H1 (cell line): ENCODE results near the gene TMA7B. TPM values are rescaled to one million over a fixed set of nuclear protein-coding genes. Genes with fewer than 3 reads are reported as not detected.
A peak's percentile ranks its signal among the peaks of the same experiment; 100 is the strongest.

ENCODE experiments used
- CTCF ChIA-PET: fragments of 300-600 bp; sonication (Branson Sonifier 250); formaldehyde crosslinking; loops from one replicate; lab custom pipeline; 2021; ENCODE audit not compliant: partially characterized antibody; lab: Charles Lee
- POLR2A ChIA-PET: fragments of 300-600 bp; sonication (Branson Sonifier 250); formaldehyde crosslinking; loops from one replicate; lab custom pipeline; 2021; ENCODE audit warnings: inconsistent platforms; ENCODE audit not compliant: partially characterized antibody; lab: Charles Lee
- DNase-seq, 2 experiments: peaks; one replicate each; pipeline versions ENCODE4 v3.0.0 to v3.0.0-alpha.2; 2010 to 2022; ENCODE audit warnings: low spot score in 2 of 2, low read depth in 1 of 2, mixed read lengths in 1 of 2
- FAIRE-seq: peaks from 2 replicates; lab custom pipeline; 2011; peaks lifted over from hg19 to GRCh38; lab: Jason Lieb, UNC
- H2AFZ ChIP-seq: 2 replicates; pipeline ENCODE4 v1.8.1; 2012; ENCODE audit warnings: low read length, inconsistent platforms
- H2AK5ac ChIP-seq: 2 replicates; pipeline ENCODE4 v1.6.1; 2013; ENCODE audit warnings: low read depth, low read length
- H2BK120ac ChIP-seq: replicated peaks from 2 replicates; pipeline ENCODE3; 2013; ENCODE audit warnings: low read depth, low read length, inconsistent platforms
- H2BK12ac ChIP-seq: 2 replicates; pipeline ENCODE4 v1.6.1; 2013; ENCODE audit warnings: low read depth, low read length
- H2BK15ac ChIP-seq: 2 replicates; pipeline ENCODE4 v1.6.1; 2013; ENCODE audit warnings: low read length
- H2BK20ac ChIP-seq: 2 replicates; pipeline ENCODE4 v1.6.1; 2013; ENCODE audit warnings: low read length
- H2BK5ac ChIP-seq: 2 replicates; pipeline ENCODE4 v1.6.1; 2013; ENCODE audit warnings: low read depth, low read length
- H3K14ac ChIP-seq: 2 replicates; pipeline ENCODE4 v1.6.1; 2013; ENCODE audit warnings: inconsistent platforms; ENCODE audit not compliant: insufficient read length
- H3K18ac ChIP-seq: 2 replicates; pipeline ENCODE4 v1.6.1; 2013; ENCODE audit warnings: low read length; ENCODE audit errors: extremely low read depth
- H3K23ac ChIP-seq: 2 replicates; pipeline ENCODE4 v1.6.1; 2013; ENCODE audit warnings: inconsistent platforms; ENCODE audit not compliant: insufficient read length
- H3K23me2 ChIP-seq: 2 replicates; pipeline ENCODE4 v1.6.1; 2013; ENCODE audit warnings: low read depth, low read length
- H3K27ac ChIP-seq: 2 replicates; pipeline ENCODE4 v1.6.1; 2011; ENCODE audit warnings: low read depth, low read length, inconsistent platforms
- H3K27me3 ChIP-seq, 4 experiments: replicated peaks in 1 of 4; 1 replicate in 1 of 4; 2 replicates in 3 of 4; pipeline versions ENCODE4 v1.6.1 to v1.8.1; 2011 to 2013; ENCODE audit warnings: low read length in 3 of 4, mild to moderate bottlenecking in 3 of 4, inconsistent platforms in 2 of 4, mixed read lengths in 2 of 4, moderate library complexity in 1 of 4; ENCODE audit not compliant: control insufficient read depth in 3 of 4, insufficient read depth in 3 of 4; ENCODE audit errors: extremely low read depth in 1 of 4
- H3K36me3 ChIP-seq, 4 experiments: 2 replicates each; pipeline versions ENCODE4 v1.6.1 to v1.8.1; 2011 to 2013; ENCODE audit warnings: mild to moderate bottlenecking in 4 of 4, low read length in 3 of 4, moderate library complexity in 2 of 4, control low read depth in 1 of 4, inconsistent platforms in 1 of 4; ENCODE audit not compliant: insufficient read depth in 4 of 4, control insufficient read depth in 2 of 4
- H3K4ac ChIP-seq: replicated peaks from 2 replicates; pipeline ENCODE3; 2013; ENCODE audit warnings: low read length, low read depth, mixed read lengths, inconsistent platforms; ENCODE audit not compliant: insufficient read length
- H3K4me1 ChIP-seq, 4 experiments: replicated peaks in 1 of 4; 1 replicate in 1 of 4; 2 replicates in 3 of 4; pipeline versions ENCODE4 v1.6.1 to v1.8.1; 2011 to 2013; ENCODE audit warnings: low read length in 3 of 4, inconsistent platforms in 2 of 4, mixed read lengths in 1 of 4; ENCODE audit not compliant: insufficient read depth in 4 of 4, control insufficient read depth in 3 of 4
- H3K4me2 ChIP-seq, 2 experiments: 2 replicates each; pipeline versions ENCODE4 v1.6.1 to v1.8.1; 2011 to 2013; ENCODE audit warnings: low read depth in 2 of 2, low read length in 2 of 2, control low read depth in 1 of 2, inconsistent platforms in 1 of 2, mild to moderate bottlenecking in 1 of 2; ENCODE audit not compliant: insufficient read depth in 1 of 2
- H3K4me3 ChIP-seq, 4 experiments: fragments of 200-600, 300-600 bp in 1 of 4; sonication (generic), shearing (Covaris generic), sonication (Bioruptor Twin) in 1 of 4; 2 replicates each; pipeline versions ENCODE4 v1.5.1 to v1.8.1; 2011 to 2016; ENCODE audit warnings: low read length in 4 of 4, low read depth in 3 of 4, control low read depth in 2 of 4, inconsistent platforms in 2 of 4, mild to moderate bottlenecking in 2 of 4, mixed read lengths in 1 of 4, moderate library complexity in 1 of 4; ENCODE audit not compliant: insufficient read depth in 2 of 4; ENCODE audit errors: extremely low read depth in 1 of 4
- H3K56ac ChIP-seq: replicated peaks from 2 replicates; pipeline ENCODE3; 2013; ENCODE audit warnings: low read depth, mild to moderate bottlenecking, mixed read lengths, low read length, inconsistent platforms; ENCODE audit not compliant: insufficient read length
- H3K79me1 ChIP-seq: 2 replicates; pipeline ENCODE4 v1.6.1; 2013; ENCODE audit warnings: low read depth, low read length, control low read depth
- H3K79me2 ChIP-seq, 2 experiments: 2 replicates each; pipeline versions ENCODE4 v1.6.1 to v1.8.1; 2012 to 2013; ENCODE audit warnings: low read length in 2 of 2, mild to moderate bottlenecking in 2 of 2, inconsistent platforms in 1 of 2; ENCODE audit not compliant: insufficient read depth in 2 of 2, control insufficient read depth in 1 of 2
- H3K9ac ChIP-seq, 4 experiments: replicated peaks in 1 of 4; 1 replicate in 1 of 4; 2 replicates in 3 of 4; pipeline versions ENCODE4 v1.6.1 to v1.8.1; 2011 to 2013; ENCODE audit warnings: low read depth in 3 of 4, low read length in 3 of 4, control low read depth in 2 of 4, mild to moderate bottlenecking in 2 of 4, moderate library complexity in 2 of 4, inconsistent platforms in 1 of 4; ENCODE audit errors: extremely low read depth in 1 of 4
- H3K9me3 ChIP-seq, 2 experiments: 2 replicates each; pipeline versions ENCODE4 v1.6.1 to v1.8.1; 2012 to 2013; ENCODE audit warnings: mild to moderate bottlenecking in 2 of 2, moderate library complexity in 2 of 2, control low read depth in 1 of 2, inconsistent platforms in 1 of 2, low read depth in 1 of 2, low read length in 1 of 2, mixed read lengths in 1 of 2; ENCODE audit not compliant: insufficient read depth in 2 of 2
- H4K20me1 ChIP-seq, 2 experiments: replicated peaks in 1 of 2; 2 replicates each; pipeline versions ENCODE3 to v1.8.1; 2011 to 2013; ENCODE audit warnings: inconsistent platforms in 2 of 2, low read length in 2 of 2, mild to moderate bottlenecking in 1 of 2; ENCODE audit not compliant: insufficient read depth in 2 of 2, control insufficient read depth in 1 of 2
- H4K5ac ChIP-seq: 2 replicates; pipeline ENCODE4 v1.6.1; 2013; ENCODE audit warnings: low read length, low read depth, mixed read lengths, inconsistent platforms; ENCODE audit not compliant: insufficient read length
- H4K8ac ChIP-seq: 2 replicates; pipeline ENCODE4 v1.8.0; 2013; ENCODE audit warnings: mild to moderate bottlenecking, moderate library complexity, low read length, inconsistent platforms; ENCODE audit not compliant: insufficient read depth; ENCODE audit errors: extremely low read depth
- H4K91ac ChIP-seq: replicated peaks from 2 replicates; pipeline ENCODE3; 2013; ENCODE audit warnings: low read length, mixed read lengths, inconsistent platforms; ENCODE audit not compliant: insufficient read length
- ASH2L ChIP-seq: fragments of 200-600, 300-600 bp; sonication (generic); IDR thresholded peaks from one replicate; pipeline ENCODE4 v1.7.1; 2017; ENCODE audit warnings: low read length
- CBX5 ChIP-seq: fragments of 300-800, 300-1000 bp; sonication (generic); IDR thresholded peaks from 2 replicates; pipeline ENCODE4 v1.7.1; 2016; ENCODE audit warnings: antibody characterized with exemption, low read length, low read depth
- CBX8 ChIP-seq: fragments of 300-800, 300-1000 bp; sonication (generic); IDR thresholded peaks from 2 replicates; pipeline ENCODE4 v1.7.1; 2016; ENCODE audit warnings: low read depth, low read length, borderline replicate concordance
- JUND ChIP-seq: IDR thresholded peaks from 2 replicates; pipeline ENCODE4 v1.6.1; 2011; ENCODE audit warnings: mild to moderate bottlenecking, improper control_type of control experiment, low read length
- POLR2A ChIP-seq, 2 experiments: IDR thresholded peaks; 1 replicate in 1 of 2; 2 replicates in 1 of 2; pipeline ENCODE4 v1.6.1; 2011; ENCODE audit warnings: low read depth in 2 of 2, low read length in 2 of 2, mild to moderate bottlenecking in 2 of 2; ENCODE audit errors: control extremely low read depth in 1 of 2
- RAD21 ChIP-seq, 2 experiments: IDR thresholded peaks in 1 of 2; conservative IDR thresholded peaks in 1 of 2; 2 replicates each; pipeline ENCODE4 v1.6.1; 2011; ENCODE audit warnings: low read depth in 2 of 2, low read length in 2 of 2, improper control_type of control experiment in 1 of 2, inconsistent platforms in 1 of 2, mild to moderate bottlenecking in 1 of 2, moderate library complexity in 1 of 2
- RNF2 ChIP-seq: fragments of 200-900, 300-1000 bp; sonication (generic); IDR thresholded peaks from 2 replicates; pipeline ENCODE4 v1.7.1; 2016; ENCODE audit warnings: borderline replicate concordance, low read depth, mild to moderate bottlenecking, antibody characterized with exemption, low read length; ENCODE audit not compliant: poor library complexity, severe bottlenecking; ENCODE audit errors: missing control alignments
- SP1 ChIP-seq: IDR thresholded peaks from 2 replicates; pipeline ENCODE4 v1.6.1; 2011; ENCODE audit warnings: low read depth, low read length
- TAF1 ChIP-seq: IDR thresholded peaks from 2 replicates; pipeline ENCODE4 v1.6.1; 2011; ENCODE audit warnings: mild to moderate bottlenecking, low read depth, low read length
- WGBS, 2 experiments: shearing (Covaris generic) in 1 of 2; methylation state at CpG; one replicate each; pipeline versions ENCODE4 v1.1.6 to v1.1.7; 2013 to 2015; ENCODE audit warnings: low lambda C conversion rate in 2 of 2, mixed read lengths in 2 of 2, inconsistent platforms in 1 of 2, low coverage in 1 of 2, missing lambda C conversion rate in 1 of 2; ENCODE audit not compliant: insufficient replicate concordance in 2 of 2, insufficient coverage in 1 of 2, insufficient read length in 1 of 2; ENCODE audit errors: extremely low coverage in 1 of 2, missing lambda C conversion rate in 1 of 2; 5-methylcytosine and 5-hydroxymethylcytosine counted together
- polyA plus RNA-seq, 7 experiments: library from polyadenylated mRNA; depleted of rRNA in 3 of 7; stranded (reverse) in 5 of 7; unstranded in 2 of 7; fragments of >200 nt in 5 of 7; fragments of 200-250 nt in 2 of 7; gene quantifications; 1 replicate in 5 of 7; 2 replicates in 1 of 7; 4 replicates in 1 of 7; pipeline versions ENCODE4 v1.2.1 to v1.2.3, GENCODE V29; 2011 to 2013; ENCODE audit warnings: missing spikeins in 2 of 7, mixed read lengths in 2 of 7
- total RNA-seq: library from RNA; stranded (reverse); fragmentation: NEBNext Ultra II Directional; extraction: Animal tissue kit (Norgen Biotek cat#: 25700); gene quantifications from 2 replicates; pipeline ENCODE4 v1.2.1, GENCODE V29; 2021
- TF ChIP-seq, protein P1 (sequence below), 3 experiments: IDR thresholded peaks; 1 replicate in 2 of 3; 2 replicates in 1 of 3; pipeline versions ENCODE4 v1.5.1 to v1.6.1; 2011; ENCODE audit warnings: low read length in 3 of 3, mild to moderate bottlenecking in 3 of 3, inconsistent platforms in 2 of 3, low read depth in 1 of 3, moderate library complexity in 1 of 3; ENCODE audit not compliant: insufficient read depth in 1 of 3; ENCODE audit errors: control extremely low read depth in 1 of 3

The TMA7B gene
- total and polyA plus RNA-seq, 2 of the 8 experiments (the other 6 are each of a cell fraction or from before 2014, with no cell fraction given) = not detected

DNA sequence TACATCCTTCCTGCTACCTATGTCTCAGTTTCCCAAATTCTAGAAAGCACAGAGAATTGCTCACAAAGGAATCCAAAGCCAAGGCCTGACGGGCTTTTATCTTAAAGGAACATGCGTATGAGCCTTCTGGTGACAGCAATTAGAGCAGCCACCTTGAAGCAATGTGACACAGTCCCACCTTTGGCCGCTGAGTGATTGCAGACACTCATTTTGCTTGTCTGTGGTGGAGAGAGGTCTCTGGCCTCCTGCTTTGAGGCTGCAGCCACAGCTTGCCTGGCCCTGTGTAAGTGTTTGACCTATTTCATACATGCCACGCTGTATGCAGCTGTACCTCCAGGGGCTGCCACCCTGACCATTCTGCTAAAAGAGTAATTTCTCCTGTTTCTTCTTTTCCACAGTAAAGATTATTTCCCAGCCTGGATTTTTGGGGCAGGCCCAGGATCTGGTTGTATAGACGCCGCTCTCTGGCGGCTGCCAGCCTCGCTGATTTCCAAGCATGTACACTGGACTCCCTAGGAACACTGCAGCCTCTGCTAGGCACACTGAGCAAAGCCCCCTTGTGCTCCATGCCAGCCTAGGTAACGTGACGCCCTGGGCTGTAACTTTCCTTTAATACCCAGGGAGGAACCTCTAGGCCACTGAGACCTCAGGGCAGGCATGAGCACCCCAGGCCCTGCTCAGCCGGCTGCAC, 1.1 kb upstream of the TMA7B start:
- FAIRE-seq (no peak), DNase-seq (peak in 1 of 2 experiments; percentile 57)
- Histone ChIP-seq H2BK5ac (peak overlapping the region; percentile 37; the same call in 1 of the 2 replicates), H4K8ac (no peak overlapping the region), H2BK20ac (0 out of 2 replicates have a peak overlapping the region, but pooled peaks have one; percentile 67), H2BK120ac (no peak overlapping the region), H3K79me1 (no peaks in the 10 kb centered on the region), H3K4me3 (no peak overlapping the region), H4K20me1 (no peaks in the 10 kb centered on the region), H3K4ac (no peak overlapping the region), H3K79me2 (no peaks in the 10 kb centered on the region), H3K4me2 (no peak overlapping the region), H3K27me3 (peaks cover 0 to 7% (median 0%) of the 10 kb centered on the region in 4 experiments; a peak in 3 of 7 replicates), H3K23ac (no peak overlapping the region), H3K36me3 (no peaks in the 10 kb centered on the region), H3K27ac (no peak overlapping the region), H4K5ac (no peak overlapping the region), H2AFZ (no peak overlapping the region), H3K14ac (no peak overlapping the region), H2BK12ac (no peak overlapping the region), H3K18ac (no peak overlapping the region), H3K4me1 (peaks cover 0 to 6% (median 3%) of the 10 kb centered on the region in 4 experiments; a peak in 4 of 7 replicates), H2BK15ac (peak overlapping the region; percentile 12; the same call in 1 of the 2 replicates), H3K23me2 (no peaks in the 10 kb centered on the region), H4K91ac (no peak overlapping the region), H2AK5ac (no peak overlapping the region), H3K9me3 (no peaks in the 10 kb centered on the region), H3K56ac (no peak overlapping the region), H3K9ac (no peak overlapping the region)
- 80% methylated on average over 11 of the region's 11 CpGs; no CpG with 5 or more reads in 1 of the 2 experiments for WGBS, 2 experiments
- ChIA-PET POLR2A (no interaction called here), CTCF (interaction anchor here (0.7 to 7.9 kb wide), 5 partner anchors 9 to 407 kb away, joined by 3 to 66 read pairs (median 4); no protein-coding TSS in a partner anchor)
- TF ChIP-seq POLR2A (IDR thresholded peaks at IDR 0.05; ENCODE audit: control extremely low read depth in 1 of 2, low read depth in 2 of 2, low read length in 2 of 2) (no peak), CBX5 (no peak), RNF2 (no peak), JUND (no peak), RAD21 (IDR thresholded peaks at IDR 0.05 in 1 of 2, conservative IDR thresholded peaks at IDR 0.05 in 1 of 2; ENCODE audit: low read depth in 2 of 2, low read length in 2 of 2) (no peak), CBX8 (no peak), TAF1 (no peak), ASH2L (no peak), SP1 (no peak)
- TF ChIP-seq, protein P1, sequence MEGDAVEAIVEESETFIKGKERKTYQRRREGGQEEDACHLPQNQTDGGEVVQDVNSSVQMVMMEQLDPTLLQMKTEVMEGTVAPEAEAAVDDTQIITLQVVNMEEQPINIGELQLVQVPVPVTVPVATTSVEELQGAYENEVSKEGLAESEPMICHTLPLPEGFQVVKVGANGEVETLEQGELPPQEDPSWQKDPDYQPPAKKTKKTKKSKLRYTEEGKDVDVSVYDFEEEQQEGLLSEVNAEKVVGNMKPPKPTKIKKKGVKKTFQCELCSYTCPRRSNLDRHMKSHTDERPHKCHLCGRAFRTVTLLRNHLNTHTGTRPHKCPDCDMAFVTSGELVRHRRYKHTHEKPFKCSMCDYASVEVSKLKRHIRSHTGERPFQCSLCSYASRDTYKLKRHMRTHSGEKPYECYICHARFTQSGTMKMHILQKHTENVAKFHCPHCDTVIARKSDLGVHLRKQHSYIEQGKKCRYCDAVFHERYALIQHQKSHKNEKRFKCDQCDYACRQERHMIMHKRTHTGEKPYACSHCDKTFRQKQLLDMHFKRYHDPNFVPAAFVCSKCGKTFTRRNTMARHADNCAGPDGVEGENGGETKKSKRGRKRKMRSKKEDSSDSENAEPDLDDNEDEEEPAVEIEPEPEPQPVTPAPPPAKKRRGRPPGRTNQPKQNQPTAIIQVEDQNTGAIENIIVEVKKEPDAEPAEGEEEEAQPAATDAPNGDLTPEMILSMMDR (IDR thresholded peaks at IDR 0.05; ENCODE audit: control extremely low read depth in 1 of 3, insufficient read depth in 1 of 3, low read depth in 1 of 3, low read length in 3 of 3) = no peak
